MCF 10A (cell line): ENCODE measurements around the gene SASH1. TPM values are rescaled to one million over a fixed set of nuclear protein-coding genes. Genes with fewer than 3 reads are reported as not detected.
"Not testable (repeated sequence)": the region's sequence is repeated elsewhere in the genome, so short reads cannot be mapped to it uniquely, and the experiment has no call there.

ENCODE experiments used
- BruUV-seq: library from RNA; stranded (reverse); fragments of 400-500 nt; replicated peaks from 2 replicates; lab custom pipeline; 2021; lab: Mats Ljungman, UMichigan
- CTCF ChIA-PET: fragments of 300-600 bp; sonication (Branson Sonifier 250); formaldehyde crosslinking; extraction: SDS; loops from one replicate; lab custom pipeline; 2021; ENCODE audit warnings: antibody characterized with exemption, inconsistent platforms; lab: Yijun Ruan, JAX
- POLR2A ChIA-PET: fragments of 300-600, 350-650 bp; sonication (Branson Sonifier 250); formaldehyde crosslinking; extraction: SDS; loops from one replicate; lab custom pipeline; 2020; ENCODE audit warnings: antibody characterized with exemption, inconsistent platforms; lab: Yijun Ruan, JAX
- DNase-seq: peaks from one replicate; pipeline ENCODE4 v3.0.0-alpha.2; 2018; ENCODE audit not compliant: unreplicated experiment
- H3K27ac Mint-ChIP-seq: one replicate; pipeline ENCODE4 v1.8.0; 2022; ENCODE audit warnings: mild to moderate bottlenecking, low read depth, mixed read lengths; ENCODE audit not compliant: unreplicated experiment
- H3K27me3 Mint-ChIP-seq: one replicate; pipeline ENCODE4 v1.8.0; 2022; ENCODE audit warnings: mixed read lengths; ENCODE audit not compliant: insufficient read depth, unreplicated experiment
- H3K36me3 Mint-ChIP-seq: one replicate; pipeline ENCODE4 v1.8.0; 2022; ENCODE audit warnings: mild to moderate bottlenecking, moderate library complexity, mixed read lengths; ENCODE audit not compliant: insufficient read depth, unreplicated experiment
- H3K4me1 Mint-ChIP-seq: one replicate; pipeline ENCODE4 v1.8.0; 2022; ENCODE audit warnings: mixed read lengths; ENCODE audit not compliant: insufficient read depth, unreplicated experiment
- H3K4me3 Mint-ChIP-seq: one replicate; pipeline ENCODE4 v1.8.0; 2022; ENCODE audit warnings: mild to moderate bottlenecking, moderate library complexity, mixed read lengths; ENCODE audit not compliant: unreplicated experiment
- H3K9me3 Mint-ChIP-seq: one replicate; pipeline ENCODE4 v1.8.0; 2022; ENCODE audit warnings: mixed read lengths; ENCODE audit not compliant: unreplicated experiment
- CTCF ChIP-seq: fragments of 200-600 bp; IDR thresholded peaks from one replicate; pipeline ENCODE4 v1.8.0; 2022; ENCODE audit warnings: antibody characterized with exemption, mild to moderate bottlenecking; ENCODE audit not compliant: unreplicated experiment
- intact Hi-C: fragments of 100-400 bp; cut with micrococcal nuclease; formaldehyde crosslinking; loops from 2 replicates; pipeline ENCODE4 v1.14.1; 2022
- total RNA-seq: library from RNA; stranded (reverse); gene quantifications from 2 replicates; pipeline ENCODE4 v1.2.3, GENCODE V29; 2022

SASH1 gene
- total RNA-seq, 1 experiment from 2014 or later, result 18.4 TPM

- TF ChIP-seq CTCF, result no peak
- Mint-ChIP-seq H3K27ac (no peak overlapping the region), H3K4me3 (no peak overlapping the region), H3K4me1 (peaks cover 17% of the 10 kb centered on the region), H3K27me3 (no peaks in the 10 kb centered on the region), H3K9me3 (no peaks in the 10 kb centered on the region), H3K36me3 (peaks cover 4% of the 10 kb centered on the region)
- CTCF ChIA-PET, result interaction anchor here (1.2 kb wide), 1 partner anchor 45 kb away, joined by 5 read pairs; no protein-coding TSS in a partner anchor
- intact Hi-C loops, result no loop called here
- POLR2A ChIA-PET, result interaction anchor here (1.2 to 1.5 kb wide), 2 partner anchors 27 to 38 kb away, joined by 3 to 4 read pairs; partner anchors contain the start of gene SASH1
- DNase-seq, result no peak
- no TSS peak for BruUV-seq
Observed at GRCh38 chr6:148379966-148380713, 37.5 kb downstream of the SASH1 start.

GRCh38 chr6:148382051-148382450, 39.4 kb downstream of the SASH1 start:
- BruUV-seq, DNase-seq, CTCF ChIA-PET, H3K4me3 Mint-ChIP-seq, H3K9me3 Mint-ChIP-seq, H3K36me3 Mint-ChIP-seq, H3K27me3 Mint-ChIP-seq, intact Hi-C loops: not testable (repeated sequence)
- peak overlapping the region; percentile 31 for H3K27ac Mint-ChIP-seq
- H3K4me1 Mint-ChIP-seq, result peaks cover 21% of the 10 kb centered on the region
- POLR2A ChIA-PET, result interaction anchor here (0.6 to 1.1 kb wide), 2 partner anchors 25 to 1468 kb away, joined by 3 read pairs; no protein-coding TSS in a partner anchor

GRCh38 chr6:148382861-148383260, 40.2 kb downstream of the SASH1 start:
- ChIA-PET POLR2A (interaction anchor here (1.1 kb wide), 1 partner anchor 41 kb away, joined by 3 read pairs; the partner anchor contains the start of gene SASH1), CTCF (interaction anchor here (0.8 kb wide), 1 partner anchor 205 kb away, joined by 3 read pairs; no protein-coding TSS in a partner anchor)
- intact Hi-C loops, result no loop called here
- Mint-ChIP-seq H3K9me3 (no peaks in the 10 kb centered on the region), H3K27ac (no peak overlapping the region), H3K36me3 (peaks cover 4% of the 10 kb centered on the region), H3K4me1 (peaks cover 26% of the 10 kb centered on the region), H3K27me3 (no peaks in the 10 kb centered on the region), H3K4me3 (no peak overlapping the region)
- DNase-seq, result no peak
- BruUV-seq, result no TSS peak
- no peak for TF ChIP-seq CTCF

GRCh38 chr6:148383658-148384368, 41.2 kb downstream of the SASH1 start:
- ChIA-PET CTCF (interaction anchor here (1.1 kb wide), 1 partner anchor 80 kb away, joined by 3 read pairs; no protein-coding TSS in a partner anchor), POLR2A (interaction anchor here (0.5 to 1.1 kb wide), 2 partner anchors 13 to 42 kb away, joined by 3 to 4 read pairs; partner anchors contain the start of gene SASH1)
- no peaks in the 10 kb centered on the region for H3K27me3 Mint-ChIP-seq
- intact Hi-C loops, result no loop called here
- no peak overlapping the region for H3K4me3 Mint-ChIP-seq
- DNase-seq, result no peak
- peaks cover 4% of the 10 kb centered on the region for H3K36me3 Mint-ChIP-seq
- no peak overlapping the region for H3K27ac Mint-ChIP-seq
- BruUV-seq, result no TSS peak
- H3K4me1 Mint-ChIP-seq, result peaks cover 26% of the 10 kb centered on the region
- no peak for TF ChIP-seq CTCF
- H3K9me3 Mint-ChIP-seq, result no peaks in the 10 kb centered on the region
